Liver (tissue), 9 donors: ENCODE data around the gene DGCR8. TPM values are rescaled to one million over a fixed set of nuclear protein-coding genes. Genes with fewer than 3 reads are reported as not detected.

Experiments
- DNase-seq: peaks from one replicate; pipeline ENCODE4 v3.0.0-alpha.2; 2017; ENCODE audit warnings: low spot score
- H3K27ac ChIP-seq, 2 donors: one replicate each; pipeline ENCODE4 v1.7.0; 2013; ENCODE audit warnings: inconsistent platforms in 2 of 2, low read length in 2 of 2, control low read depth in 1 of 2, low read depth in 1 of 2, mild to moderate bottlenecking in 1 of 2
- H3K27me3 ChIP-seq, 4 donors: one replicate each; pipeline versions ENCODE4 v1.6.1 to v1.7.0; 2013; ENCODE audit warnings: low read length in 3 of 4, inconsistent platforms in 1 of 4, mild to moderate bottlenecking in 1 of 4, moderate library complexity in 1 of 4; ENCODE audit not compliant: control insufficient read depth in 4 of 4, insufficient read depth in 4 of 4
- H3K36me3 ChIP-seq, 4 donors: one replicate each; pipeline versions ENCODE4 v1.6.1 to v1.7.0; 2013; ENCODE audit warnings: low read length in 3 of 4, mild to moderate bottlenecking in 3 of 4, low read depth in 1 of 4, moderate library complexity in 1 of 4; ENCODE audit not compliant: control insufficient read depth in 4 of 4, insufficient read depth in 3 of 4
- H3K4me1 ChIP-seq, 4 donors: one replicate each; pipeline versions ENCODE4 v1.6.1 to v1.7.0; 2013; ENCODE audit warnings: low read length in 3 of 4, mild to moderate bottlenecking in 3 of 4, moderate library complexity in 1 of 4; ENCODE audit not compliant: control insufficient read depth in 4 of 4, insufficient read depth in 4 of 4
- H3K4me3 ChIP-seq, 3 donors: one replicate each; pipeline versions ENCODE4 v1.6.1 to v1.7.0; 2013; ENCODE audit warnings: low read length in 3 of 3, control low read depth in 1 of 3, low read depth in 1 of 3, mild to moderate bottlenecking in 1 of 3
- H3K9ac ChIP-seq, 2 donors: one replicate each; pipeline ENCODE4 v1.7.0; 2013; ENCODE audit warnings: low read length in 2 of 2, mild to moderate bottlenecking in 2 of 2, moderate library complexity in 2 of 2, control low read depth in 1 of 2, low read depth in 1 of 2
- H3K9me3 ChIP-seq, 4 donors: one replicate each; pipeline versions ENCODE4 v1.6.1 to v1.7.0; 2013; ENCODE audit warnings: low read length in 3 of 4; ENCODE audit not compliant: control insufficient read depth in 4 of 4
- ATF3 ChIP-seq: IDR thresholded peaks from 2 replicates; pipeline ENCODE4 v1.6.1; 2016; ENCODE audit warnings: antibody characterized with exemption
- CTCF ChIP-seq: fragments of 150-350 bp; IDR thresholded peaks from 2 replicates; pipeline ENCODE4 v1.5.1; 2017; ENCODE audit warnings: improper control_type of control experiment, low read depth, low read length; ENCODE audit not compliant: missing input control
- EGR1 ChIP-seq, 2 donors: IDR thresholded peaks; 2 replicates each; pipeline ENCODE4 v1.6.1; 2016 to 2018; ENCODE audit warnings: antibody characterized with exemption in 2 of 2, low read depth in 2 of 2
- FOXA1 ChIP-seq: IDR thresholded peaks from 2 replicates; pipeline ENCODE4 v1.6.1; 2016; ENCODE audit warnings: antibody characterized with exemption
- FOXA2 ChIP-seq: IDR thresholded peaks from 2 replicates; pipeline ENCODE4 v1.6.1; 2016; ENCODE audit warnings: antibody characterized with exemption
- GABPA ChIP-seq, 2 donors: IDR thresholded peaks in 1 of 2; conservative IDR thresholded peaks in 1 of 2; 2 replicates each; pipeline ENCODE4 v1.6.1; 2016; ENCODE audit warnings: antibody characterized with exemption in 2 of 2, mild to moderate bottlenecking in 1 of 2, moderate library complexity in 1 of 2
- MAX ChIP-seq: IDR thresholded peaks from 2 replicates; pipeline ENCODE4 v1.6.1; 2016; ENCODE audit warnings: antibody characterized with exemption
- NR2F2 ChIP-seq: IDR thresholded peaks from 2 replicates; pipeline ENCODE4 v1.6.1; 2016; ENCODE audit warnings: antibody characterized with exemption
- RAD21 ChIP-seq, 2 donors: IDR thresholded peaks; 2 replicates each; pipeline ENCODE4 v1.6.1; 2016; ENCODE audit warnings: antibody characterized with exemption in 2 of 2, mild to moderate bottlenecking in 2 of 2
- SP1 ChIP-seq: IDR thresholded peaks from 2 replicates; pipeline ENCODE4 v1.6.1; 2018; ENCODE audit warnings: antibody characterized with exemption, mild to moderate bottlenecking
- TAF1 ChIP-seq: conservative IDR thresholded peaks from 2 replicates; pipeline ENCODE4 v1.6.1; 2016; ENCODE audit warnings: antibody characterized with exemption, mild to moderate bottlenecking
- YY1 ChIP-seq: IDR thresholded peaks from 2 replicates; pipeline ENCODE4 v1.6.1; 2016; ENCODE audit warnings: antibody characterized with exemption, mild to moderate bottlenecking
- ZBTB33 ChIP-seq: IDR thresholded peaks from 2 replicates; pipeline ENCODE4 v1.6.1; 2016; ENCODE audit warnings: antibody characterized with exemption
- WGBS: extraction: QIAGEN DNeasy Blood & Tissue Kit; methylation state at CpG from one replicate; pipeline ENCODE4 v1.1.7; 2013; 5-methylcytosine and 5-hydroxymethylcytosine counted together
- polyA plus RNA-seq, 2 donors: library from polyadenylated mRNA; stranded (reverse) in 1 of 2; unstranded in 1 of 2; fragments of 200-250 nt in 1 of 2; fragments of >200 nt in 1 of 2; fragmentation: Nextera tagmentation in 1 of 2; extraction: Ambion mirVana in 1 of 2; gene quantifications; one replicate each; pipeline versions ENCODE4 v1.2.1 to v1.2.3, GENCODE V29; 2013 to 2015
- total RNA-seq, 2 donors: library from RNA; depleted of rRNA; stranded (reverse); fragments of >200 nt; gene quantifications; one replicate each; pipeline ENCODE4 v1.2.3, GENCODE V29; 2014
- TF ChIP-seq, protein P1 (sequence below): IDR thresholded peaks from 2 replicates; pipeline ENCODE4 v1.6.1; 2016; ENCODE audit warnings: antibody characterized with exemption, mild to moderate bottlenecking
- donor health status: healthy.
- donor health status: healthy.
- donor health status: healthy.
- donor health status: healthy.
- donor health status: healthy.

DGCR8 gene
- total and polyA plus RNA-seq, 4 donors = 7.9 to 27.1 (median 15.8) TPM

GRCh38 chr22:20114506-20115475 is 34.8 kb downstream of the DGCR8 start (continued):
- TF ChIP-seq ATF3 = no peak

DNA sequence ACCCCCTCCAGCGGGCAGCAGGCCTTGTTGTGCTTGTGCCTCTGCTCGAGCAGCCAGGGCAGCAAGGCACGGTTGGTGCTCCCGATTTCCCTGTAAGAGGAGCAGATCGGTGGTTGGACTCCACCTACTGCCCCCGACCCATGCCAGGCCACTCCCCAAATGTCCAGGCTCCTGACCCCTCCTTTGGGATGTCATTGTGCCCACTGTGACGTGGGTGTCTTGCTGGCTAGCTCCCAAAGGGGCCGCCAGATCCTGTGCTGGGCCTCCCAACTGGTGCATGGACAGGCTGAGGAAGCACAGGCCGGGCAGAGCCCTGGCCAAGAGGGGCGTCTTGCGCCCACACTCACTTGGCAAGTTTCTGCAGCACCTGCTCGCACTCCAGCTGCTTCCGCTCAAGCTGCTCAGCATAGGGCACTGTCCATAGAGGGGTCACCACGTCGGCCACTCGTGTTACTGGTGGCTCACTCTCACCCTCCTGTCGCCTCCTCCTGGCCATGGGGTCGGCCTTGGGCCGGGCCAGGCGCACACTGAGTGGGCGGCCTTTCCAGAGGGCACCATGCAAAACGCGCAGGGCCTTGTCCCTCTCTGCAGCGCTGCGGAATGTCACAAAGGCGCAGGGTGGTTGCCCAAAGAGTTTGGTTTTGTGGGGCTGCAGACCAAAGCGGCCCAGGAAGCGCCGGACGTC is 35.8 kb downstream of the DGCR8 start, which contains the start of gene RANBP1:
RANBP1 (plus strand) TSS at position 414 of the 685 bp plus-strand sequence; CDS start at position 495, 81 bp downstream.
- H3K9ac ChIP-seq = peak within 1 kb of the TSS; percentile 86 to 93
- H3K9me3 ChIP-seq = no peaks in the 10 kb centered on the region
- H3K4me1 ChIP-seq = peaks cover 10 to 57% (median 36%) of the 10 kb centered on the region in 4 donors
- no peak for DNase-seq
- H3K27me3 ChIP-seq = no peaks in the 10 kb centered on the region
- peak within 1 kb of the TSS; percentile 63 to 98 (median 83) for H3K4me3 ChIP-seq
- no peak for TF ChIP-seq TAF1
- TF ChIP-seq, protein P1, sequence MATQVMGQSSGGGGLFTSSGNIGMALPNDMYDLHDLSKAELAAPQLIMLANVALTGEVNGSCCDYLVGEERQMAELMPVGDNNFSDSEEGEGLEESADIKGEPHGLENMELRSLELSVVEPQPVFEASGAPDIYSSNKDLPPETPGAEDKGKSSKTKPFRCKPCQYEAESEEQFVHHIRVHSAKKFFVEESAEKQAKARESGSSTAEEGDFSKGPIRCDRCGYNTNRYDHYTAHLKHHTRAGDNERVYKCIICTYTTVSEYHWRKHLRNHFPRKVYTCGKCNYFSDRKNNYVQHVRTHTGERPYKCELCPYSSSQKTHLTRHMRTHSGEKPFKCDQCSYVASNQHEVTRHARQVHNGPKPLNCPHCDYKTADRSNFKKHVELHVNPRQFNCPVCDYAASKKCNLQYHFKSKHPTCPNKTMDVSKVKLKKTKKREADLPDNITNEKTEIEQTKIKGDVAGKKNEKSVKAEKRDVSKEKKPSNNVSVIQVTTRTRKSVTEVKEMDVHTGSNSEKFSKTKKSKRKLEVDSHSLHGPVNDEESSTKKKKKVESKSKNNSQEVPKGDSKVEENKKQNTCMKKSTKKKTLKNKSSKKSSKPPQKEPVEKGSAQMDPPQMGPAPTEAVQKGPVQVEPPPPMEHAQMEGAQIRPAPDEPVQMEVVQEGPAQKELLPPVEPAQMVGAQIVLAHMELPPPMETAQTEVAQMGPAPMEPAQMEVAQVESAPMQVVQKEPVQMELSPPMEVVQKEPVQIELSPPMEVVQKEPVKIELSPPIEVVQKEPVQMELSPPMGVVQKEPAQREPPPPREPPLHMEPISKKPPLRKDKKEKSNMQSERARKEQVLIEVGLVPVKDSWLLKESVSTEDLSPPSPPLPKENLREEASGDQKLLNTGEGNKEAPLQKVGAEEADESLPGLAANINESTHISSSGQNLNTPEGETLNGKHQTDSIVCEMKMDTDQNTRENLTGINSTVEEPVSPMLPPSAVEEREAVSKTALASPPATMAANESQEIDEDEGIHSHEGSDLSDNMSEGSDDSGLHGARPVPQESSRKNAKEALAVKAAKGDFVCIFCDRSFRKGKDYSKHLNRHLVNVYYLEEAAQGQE = no peak
- 41% methylated on average over 30 of the region's 30 CpGs for WGBS
- peak within 1 kb of the TSS; percentile 84 to 92 for H3K27ac ChIP-seq
- H3K36me3 ChIP-seq = peaks cover 26 to 52% (median 37%) of the 10 kb centered on the region in 4 donors

DNA sequence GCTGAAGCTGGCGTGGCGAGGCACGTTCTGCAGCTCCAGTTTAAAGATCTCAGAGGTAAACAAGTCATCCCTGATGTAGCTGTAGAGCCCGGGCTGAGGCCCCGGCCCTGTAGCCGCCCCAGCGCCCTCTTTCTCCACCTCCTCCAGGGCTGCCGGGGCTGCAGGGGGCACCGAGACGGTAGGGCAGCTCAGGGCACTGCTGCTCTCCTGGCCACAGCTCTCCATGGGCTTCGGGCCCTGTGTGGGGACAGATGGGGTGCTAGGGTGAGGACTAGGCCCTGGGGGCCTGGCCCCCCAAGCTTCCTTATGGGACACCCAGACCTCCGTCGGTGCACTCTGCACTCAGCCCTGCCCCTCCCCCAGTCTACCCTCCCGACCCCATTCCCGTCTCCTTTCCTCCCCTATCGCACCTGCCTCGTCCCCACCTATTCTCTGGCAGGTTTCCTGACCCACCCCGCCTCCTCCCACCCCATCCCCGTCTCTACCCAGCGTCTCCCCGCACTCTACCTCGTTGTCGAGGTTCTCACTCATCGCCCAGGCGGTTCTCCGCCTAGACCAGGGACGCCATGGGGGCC is 36.4 kb downstream of the DGCR8 start:
- Histone ChIP-seq H3K9me3 (no peaks in the 10 kb centered on the region), H3K9ac (peak overlapping the region; percentile 86 to 93), H3K4me1 (peaks cover 10 to 57% (median 36%) of the 10 kb centered on the region in 4 donors), H3K27me3 (no peaks in the 10 kb centered on the region), H3K36me3 (peaks cover 26 to 49% (median 32%) of the 10 kb centered on the region in 4 donors), H3K27ac (peak overlapping the region; percentile 84 to 92), H3K4me3 (peak overlapping the region; percentile 63 to 98 (median 83))
- 6% methylated on average over 27 of the region's 27 CpGs for WGBS
- DNase-seq = no peak
- no peak for TF ChIP-seq CTCF
- no peak for TF ChIP-seq FOXA2
- no peak for TF ChIP-seq EGR1 (IDR thresholded peaks at IDR 0.05; ENCODE audit: low read depth in 2 of 2)
- TF ChIP-seq YY1 = no peak
- TF ChIP-seq SP1 = no peak
- no peak for TF ChIP-seq ZBTB33
- TF ChIP-seq NR2F2 = no peak
- TF ChIP-seq GABPA (IDR thresholded peaks at IDR 0.05 in 1 of 2, conservative IDR thresholded peaks at IDR 0.05 in 1 of 2) = no peak
- no peak for TF ChIP-seq ATF3
- no peak for TF ChIP-seq MAX
- no peak for TF ChIP-seq RAD21 (IDR thresholded peaks at IDR 0.05)
- TF ChIP-seq FOXA1 = no peak
